ENCODE results near the gene SNAI1.
"Not testable (repeated sequence)": the region's sequence is repeated elsewhere in the genome, so short reads cannot be mapped to it uniquely, and the experiment has no call there.

The SNAI1 gene

GRCh38 chr20:49987015-49987867, 4.5 kb downstream of the SNAI1 start:
- no peak for DNase-seq

- no peak for DNase-seq
Measured at GRCh38 chr20:49987868-49988690, 5.3 kb downstream of the SNAI1 start.

DNA sequence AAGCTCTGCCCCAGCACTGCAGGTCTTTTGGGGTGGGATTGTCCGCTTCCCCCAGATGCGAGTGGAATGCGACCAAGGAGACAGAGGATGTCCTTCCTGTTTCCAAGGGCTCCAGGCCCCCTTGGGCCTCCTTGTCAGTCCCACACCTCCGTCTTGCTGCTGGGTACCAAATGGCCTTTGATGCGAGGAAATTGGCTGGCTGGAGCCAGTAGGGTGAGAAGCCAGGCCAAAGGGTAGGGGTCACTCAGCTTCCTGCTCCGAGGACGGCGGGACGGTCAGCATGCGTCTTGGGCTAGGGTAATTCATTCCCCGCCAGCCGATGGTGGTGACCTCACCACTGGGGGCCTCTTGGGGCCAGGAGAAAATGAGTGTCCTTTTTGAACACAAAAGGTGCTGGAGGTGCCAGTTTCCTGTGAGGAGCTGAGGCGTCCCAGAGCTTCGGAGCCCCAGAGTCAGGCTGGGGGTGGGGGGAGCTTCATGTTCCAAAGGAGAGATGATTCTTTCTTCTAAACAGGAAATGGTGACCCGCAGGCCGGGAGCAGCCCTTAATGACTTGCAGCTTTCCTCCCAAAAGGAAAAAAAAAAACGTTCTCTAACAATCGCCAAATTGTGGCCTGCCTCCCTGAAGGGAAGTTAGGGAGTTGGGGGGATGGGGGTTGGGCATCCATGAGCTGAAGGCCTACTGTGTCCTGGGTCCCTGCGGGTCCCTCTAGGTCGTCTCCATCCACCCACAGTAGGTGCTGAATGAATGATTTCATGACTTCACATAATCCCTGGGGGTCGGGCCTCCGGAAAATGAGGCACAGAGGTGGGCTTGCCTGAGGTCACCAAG, 6.7 kb downstream of the SNAI1 start:
- DNase-seq, result no peak

DNA sequence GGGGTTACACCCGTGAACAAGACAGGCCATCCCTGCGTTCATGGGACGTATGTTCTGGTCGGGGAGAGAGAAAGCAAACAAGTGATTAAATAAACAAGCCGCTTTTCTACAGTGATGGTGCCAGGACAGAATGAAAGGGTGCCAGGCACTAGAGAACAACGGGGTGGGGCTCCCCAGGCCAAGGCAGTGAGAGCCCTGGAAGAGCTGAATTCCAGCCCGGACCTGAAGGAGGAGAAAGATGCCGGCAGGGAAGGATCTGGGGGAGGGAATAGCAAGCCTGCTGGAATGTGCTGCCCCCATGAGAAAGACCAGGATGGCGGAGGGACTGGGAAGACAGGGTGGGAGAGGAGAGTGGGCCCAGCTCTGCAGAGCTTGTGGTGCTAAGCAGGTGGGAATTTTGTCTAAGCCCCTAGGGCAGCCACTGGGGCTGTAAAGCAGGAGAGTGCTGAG, 7.5 kb downstream of the SNAI1 start:
- DNase-seq, result no peak

DNA sequence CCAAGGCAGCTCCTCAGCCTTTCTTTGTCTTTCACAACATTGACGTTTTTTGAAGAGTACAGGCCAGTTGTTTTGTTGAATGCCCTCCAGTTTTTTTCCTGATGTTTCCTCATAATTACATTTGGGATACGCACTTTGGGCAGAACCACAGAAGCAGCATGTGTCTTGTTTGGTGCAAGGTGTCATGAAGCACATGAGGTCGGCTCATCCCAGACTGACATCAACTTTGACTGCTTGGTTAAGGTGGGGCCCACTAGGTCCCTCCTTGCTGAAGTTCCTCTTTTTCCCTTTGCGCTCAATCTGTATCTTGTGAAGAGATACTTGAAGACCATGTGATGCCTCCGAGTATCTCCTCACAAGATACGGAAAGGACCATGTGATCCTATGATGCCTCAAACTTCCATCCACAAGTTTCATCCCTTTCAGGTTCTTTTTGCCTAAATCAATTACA, 10.5 kb downstream of the SNAI1 start:
- no peak for DNase-seq

DNA sequence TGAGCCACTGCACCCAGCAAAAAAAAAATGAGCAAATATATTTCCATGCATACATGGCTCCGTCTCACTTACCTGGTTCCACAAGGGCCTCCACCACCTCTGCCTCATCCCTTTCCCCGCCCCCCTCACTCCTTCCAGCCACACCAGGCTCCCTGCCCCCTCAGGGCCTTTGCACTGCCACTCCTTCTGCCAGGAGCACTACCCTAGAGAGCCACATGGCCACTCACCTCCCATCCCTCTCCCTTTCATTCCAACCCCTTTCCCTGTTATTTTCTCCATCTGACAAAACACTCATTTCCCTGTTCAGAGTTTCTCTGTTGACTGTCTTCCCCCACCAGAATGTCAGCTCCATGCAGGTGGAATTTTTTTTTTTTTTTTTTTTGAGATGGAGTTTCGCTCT, 12.8 kb downstream of the SNAI1 start:
- no peak for DNase-seq

- not testable (repeated sequence) for DNase-seq
Measured at GRCh38 chr20:49998478-49999188, 15.9 kb downstream of the SNAI1 start.

DNA sequence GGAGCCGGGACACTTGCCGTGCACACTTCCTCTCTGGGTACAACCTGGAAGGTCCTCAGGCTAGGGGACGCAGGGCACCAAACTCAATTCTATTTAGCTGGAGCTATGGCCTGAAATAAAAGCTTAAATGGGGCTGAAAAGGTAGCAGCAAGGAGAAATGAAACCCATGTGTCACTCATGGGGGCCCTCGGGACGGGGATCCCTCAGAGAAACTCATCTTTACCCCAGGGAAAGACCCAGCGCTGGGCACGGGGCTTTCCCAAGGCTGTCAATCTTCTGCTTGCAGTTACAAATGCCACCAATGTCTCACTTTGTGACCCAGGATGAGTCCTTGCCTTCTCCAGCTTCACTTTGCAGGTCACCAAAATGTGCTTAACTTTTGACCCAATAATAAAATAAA, 16.5 kb downstream of the SNAI1 start:
- no peak for DNase-seq

- not testable (repeated sequence) for DNase-seq
Measured at GRCh38 chr20:50000548-50001222, 17.9 kb downstream of the SNAI1 start.

GRCh38 chr20:50001784-50002311, 19.1 kb downstream of the SNAI1 start:
- no peak for DNase-seq

DNA sequence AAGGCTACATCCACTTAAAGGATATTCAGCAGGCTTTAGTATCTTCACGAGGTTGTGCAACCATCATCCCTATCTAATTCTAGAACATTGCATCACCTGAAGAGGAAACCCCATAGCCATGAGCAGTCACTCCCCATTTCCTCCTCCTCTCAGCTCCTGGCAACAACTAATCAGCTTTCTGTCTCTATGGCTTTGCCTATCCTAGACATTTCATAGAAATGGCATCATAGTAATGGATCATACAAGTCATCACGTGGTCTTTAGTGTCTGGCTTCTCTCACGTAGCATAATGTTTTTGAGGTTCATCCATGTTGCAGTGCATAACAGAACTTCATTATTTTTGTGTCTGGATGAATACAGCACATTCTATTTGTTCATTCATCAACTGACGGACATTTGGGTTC, 20.5 kb downstream of the SNAI1 start:
- DNase-seq, result no peak

- DNase-seq, result no peak
Measured at GRCh38 chr20:50004229-50004628, 21.4 kb downstream of the SNAI1 start.

- no peak for DNase-seq
Measured at GRCh38 chr20:50005471-50005981, 22.7 kb downstream of the SNAI1 start.

DNA sequence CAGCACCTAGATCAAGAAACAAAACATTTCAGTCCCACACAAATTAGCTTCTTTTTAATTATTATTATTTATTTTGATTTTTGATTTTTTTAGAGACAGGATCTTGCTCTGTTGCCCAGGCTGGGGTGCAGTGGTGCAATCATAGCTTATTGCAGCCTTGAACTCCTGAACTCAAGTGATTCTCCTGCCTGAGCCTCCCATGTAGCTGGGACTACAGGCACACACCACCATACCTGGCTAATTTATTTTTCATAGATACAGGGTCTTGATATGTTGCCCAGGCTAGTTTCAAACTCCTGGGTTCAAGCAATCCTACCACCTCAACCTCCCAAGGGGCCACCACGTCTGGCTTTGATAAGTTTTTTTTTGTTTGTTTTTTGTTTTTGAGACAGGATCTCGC, 24.6 kb downstream of the SNAI1 start:
- no peak for DNase-seq

- DNase-seq, result no peak
Measured at GRCh38 chr20:50008007-50008406, 25.2 kb downstream of the SNAI1 start.

- no peak for DNase-seq
Measured at GRCh38 chr20:50009521-50010454, 27.0 kb downstream of the SNAI1 start.

DNA sequence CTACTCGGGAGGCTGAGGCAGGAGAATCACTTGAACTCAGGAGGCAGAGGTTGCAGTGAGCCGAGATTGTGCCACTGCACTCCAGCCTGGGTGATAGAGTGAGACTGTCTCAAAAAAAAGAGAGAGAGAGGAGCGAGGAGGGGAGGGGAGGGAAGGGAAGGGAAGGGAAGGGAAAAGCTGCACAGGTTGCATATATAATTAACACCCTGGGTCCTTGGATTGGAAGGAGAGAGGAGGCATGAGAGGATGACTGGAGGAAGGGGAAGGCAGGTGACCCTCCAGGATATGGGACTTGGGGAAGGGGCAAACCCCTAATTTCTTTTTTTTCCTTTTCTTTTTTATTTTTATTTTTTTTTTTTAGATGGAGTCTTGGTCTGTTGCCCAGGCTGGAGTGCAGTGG, 28.8 kb downstream of the SNAI1 start:
- DNase-seq, result not testable (repeated sequence)

DNA sequence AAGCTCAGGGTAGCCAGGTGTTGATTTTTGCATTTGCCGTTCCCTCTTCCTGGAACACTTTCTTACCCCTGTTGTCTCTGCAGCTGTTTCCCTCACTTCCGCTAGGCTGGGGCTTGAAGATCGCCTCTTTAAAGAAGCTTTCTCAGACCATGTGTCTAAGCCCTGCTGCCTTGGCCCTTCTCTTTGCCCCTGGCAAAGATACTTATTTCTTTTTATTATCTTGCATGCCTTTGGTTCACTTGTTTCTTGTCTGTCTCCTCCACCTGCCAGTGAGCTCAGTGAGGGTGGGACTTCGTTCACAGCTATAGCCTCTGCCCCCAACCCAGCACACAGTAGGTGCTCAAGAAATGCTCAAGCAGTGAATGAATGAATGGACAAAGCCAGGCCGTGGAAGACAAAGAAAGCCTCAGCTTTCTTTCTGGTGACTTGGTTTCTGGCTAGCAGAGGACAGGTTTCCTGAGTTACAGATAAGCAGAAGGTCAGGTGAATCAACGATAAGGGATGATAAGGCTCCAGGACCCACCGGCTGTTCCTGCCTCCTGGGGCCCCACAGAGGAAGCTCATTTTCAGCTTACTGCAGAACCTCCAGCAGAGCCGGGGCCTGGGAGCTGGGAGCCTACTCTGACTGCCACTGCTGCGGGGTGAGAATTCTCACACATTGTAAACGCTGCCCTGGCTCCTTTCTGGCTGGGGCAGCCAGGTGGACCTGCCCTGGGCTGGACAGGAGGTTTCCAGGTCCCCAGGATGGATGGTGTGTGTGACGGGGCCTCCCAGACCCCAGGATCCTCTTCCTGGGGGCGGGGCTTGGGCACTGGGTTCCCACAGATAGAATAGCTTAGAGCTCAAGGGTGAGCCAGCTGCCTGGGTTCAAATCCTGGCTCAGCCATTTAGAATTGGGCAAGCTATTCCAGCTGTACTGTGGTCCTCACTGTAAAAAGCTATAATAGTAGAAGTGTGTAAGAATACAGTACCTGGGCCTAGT, 29.8 kb downstream of the SNAI1 start:
- DNase-seq, result no peak

GRCh38 chr20:50013976-50014375, 31.2 kb downstream of the SNAI1 start:
- DNase-seq, result no peak

Data from NCI-H2081 treated with DMSO at 0.1 percent for 48 hours (cell line).